GM19372 (cell line): ENCODE data around the gene TSPAN10.
"Not testable (repeated sequence)": the region's sequence is repeated elsewhere in the genome, so short reads cannot be mapped to it uniquely, and the experiment has no call there.

Experiments
- ATAC-seq: cut with Tn5 transposase; IDR thresholded peaks from one replicate; pipeline ENCODE4 v1.9.1; 2021; ENCODE audit warnings: mild to moderate bottlenecking, low read depth, moderate library complexity; ENCODE audit not compliant: unreplicated experiment

TSPAN10 gene

DNA sequence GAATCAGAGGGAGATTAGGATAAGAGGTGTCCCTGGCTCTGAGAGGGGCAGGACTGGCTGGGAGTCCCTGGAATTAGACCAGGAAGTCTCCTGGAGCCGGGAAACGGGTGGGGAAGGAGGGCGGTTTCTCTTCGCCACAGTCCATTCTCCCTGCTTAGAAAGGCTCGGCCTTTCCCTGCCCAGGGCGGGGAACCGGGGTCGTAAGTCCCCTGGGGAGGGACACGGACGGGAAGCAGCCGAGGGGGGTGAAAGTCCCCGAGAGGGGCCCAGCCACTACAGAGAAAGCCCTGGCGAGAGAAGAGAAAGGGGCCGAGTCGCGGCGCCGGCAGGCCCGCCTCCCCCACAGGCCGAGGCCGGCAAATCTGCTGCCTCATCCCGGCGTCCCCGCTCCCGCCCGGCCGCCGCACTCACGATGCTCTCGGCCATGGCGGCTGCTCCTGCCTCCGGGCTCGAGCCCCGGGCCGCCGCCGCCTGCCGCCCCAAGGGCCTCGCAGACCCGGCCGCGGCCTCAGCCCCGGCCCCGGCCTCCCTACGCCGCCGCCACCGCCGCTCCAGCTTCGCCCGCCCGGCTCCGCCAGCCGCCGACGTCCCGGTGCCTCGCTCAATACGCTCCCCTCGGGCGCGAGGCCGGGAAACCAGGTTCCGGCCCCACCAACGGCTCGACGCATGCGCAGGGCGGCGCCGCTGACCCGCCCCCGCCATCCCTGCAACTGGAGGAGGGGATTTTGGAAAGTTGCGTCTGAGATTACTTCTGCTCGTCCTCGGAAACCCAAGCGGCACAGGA, at the start of gene TSPAN10, which contains the start of gene NPLOC4:
Gene TSPAN10 (plus strand): TSS at position 692 of the 784 bp plus-strand sequence. CDS start 5,217 bp downstream, outside the sequence.
Gene NPLOC4 (minus strand): TSS at position 608 of the 784 bp plus-strand sequence. CDS start 182 bp downstream, at position 426.
- ATAC-seq, result peak; percentile 93

GRCh38 chr17:81589612-81590011, 47.4 kb upstream of the TSPAN10 start:
- no peak for ATAC-seq

GRCh38 chr17:81590121-81590520, 46.9 kb upstream of the TSPAN10 start:
- no peak for ATAC-seq

DNA sequence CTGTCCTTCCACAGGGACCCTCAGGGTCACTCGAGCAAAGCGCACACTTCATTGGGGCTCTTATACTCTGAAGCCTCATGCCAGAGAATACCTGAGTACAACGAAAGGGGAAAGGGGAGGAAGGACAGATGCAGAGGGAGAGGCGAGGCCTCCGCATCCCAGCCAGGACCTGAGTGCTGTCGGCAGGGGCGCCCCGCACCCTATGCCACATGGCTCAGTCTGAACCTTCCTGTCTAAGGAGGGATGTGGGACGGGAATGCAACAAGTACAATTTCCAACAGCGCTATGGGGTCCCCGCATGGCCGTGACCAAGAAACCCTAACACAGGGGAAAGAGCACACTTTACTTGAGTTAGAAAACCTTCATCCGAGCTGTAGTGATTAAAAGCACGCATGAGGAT, 45.0 kb upstream of the TSPAN10 start:
- ATAC-seq, result no peak

GRCh38 chr17:81593105-81593871, 43.7 kb upstream of the TSPAN10 start:
- ATAC-seq, result no peak

DNA sequence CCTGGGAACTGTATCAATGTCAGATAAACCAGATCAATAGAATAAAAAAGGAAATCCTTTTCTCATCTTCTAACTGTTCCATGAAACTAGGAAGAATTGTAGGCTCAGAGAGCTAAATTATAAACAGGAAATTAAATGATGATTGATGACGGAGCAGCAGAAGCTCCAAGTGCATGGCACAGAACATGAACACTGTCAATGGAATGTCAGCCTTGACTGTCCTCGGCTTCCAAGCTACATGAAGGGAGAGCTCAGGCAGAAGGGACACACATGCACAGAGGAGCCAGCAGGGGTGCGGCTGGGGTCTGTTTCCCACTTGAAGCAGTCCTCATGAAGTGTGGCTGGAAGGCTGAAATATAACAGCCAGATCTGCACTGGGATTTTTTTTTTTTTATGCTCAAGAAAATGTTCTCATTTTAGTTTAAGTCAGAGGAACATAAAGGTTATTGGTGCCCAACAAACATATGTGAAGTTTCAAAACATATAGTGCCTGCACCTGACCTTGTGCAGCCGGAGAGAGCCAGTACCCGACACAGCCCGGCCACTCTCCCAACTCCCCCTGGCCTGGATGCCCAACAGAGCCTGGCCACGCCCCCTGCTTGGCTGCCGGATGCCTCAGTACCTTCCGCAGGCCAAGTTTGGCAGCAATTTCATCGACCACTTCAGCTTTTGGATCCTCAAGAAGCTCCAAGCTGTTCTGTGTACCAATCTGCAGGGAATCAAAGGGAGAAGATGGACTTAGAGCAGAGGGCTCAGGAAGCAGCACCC, 37.1 kb upstream of the TSPAN10 start:
- no peak for ATAC-seq

DNA sequence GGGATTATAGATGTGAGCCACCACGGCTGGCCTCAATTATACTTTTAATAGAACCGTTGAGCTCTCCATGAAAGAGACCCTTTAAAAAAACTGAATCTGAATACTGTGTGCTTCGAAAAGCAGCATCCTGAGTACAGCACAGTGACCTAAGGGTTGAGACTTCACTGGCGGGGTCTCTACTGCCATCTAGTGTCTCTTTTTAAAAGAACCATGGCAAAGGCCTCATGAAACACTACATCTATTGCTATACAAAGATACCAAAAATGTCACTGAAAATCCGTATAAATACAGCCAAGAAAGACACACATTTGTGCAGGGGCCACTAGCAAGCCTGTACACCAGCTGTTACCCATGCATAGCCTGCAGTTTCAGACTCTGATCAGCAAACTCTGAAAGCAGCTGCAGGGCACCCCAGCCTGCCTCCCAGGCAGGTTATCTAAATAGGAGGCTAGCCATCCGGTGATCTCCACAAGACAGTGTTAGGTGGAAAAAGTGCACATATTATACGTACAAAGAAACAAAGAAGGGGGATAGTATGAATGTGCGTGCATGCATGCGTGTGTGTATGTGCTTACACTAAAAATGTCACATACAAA, 35.4 kb upstream of the TSPAN10 start:
- ATAC-seq, result no peak

DNA sequence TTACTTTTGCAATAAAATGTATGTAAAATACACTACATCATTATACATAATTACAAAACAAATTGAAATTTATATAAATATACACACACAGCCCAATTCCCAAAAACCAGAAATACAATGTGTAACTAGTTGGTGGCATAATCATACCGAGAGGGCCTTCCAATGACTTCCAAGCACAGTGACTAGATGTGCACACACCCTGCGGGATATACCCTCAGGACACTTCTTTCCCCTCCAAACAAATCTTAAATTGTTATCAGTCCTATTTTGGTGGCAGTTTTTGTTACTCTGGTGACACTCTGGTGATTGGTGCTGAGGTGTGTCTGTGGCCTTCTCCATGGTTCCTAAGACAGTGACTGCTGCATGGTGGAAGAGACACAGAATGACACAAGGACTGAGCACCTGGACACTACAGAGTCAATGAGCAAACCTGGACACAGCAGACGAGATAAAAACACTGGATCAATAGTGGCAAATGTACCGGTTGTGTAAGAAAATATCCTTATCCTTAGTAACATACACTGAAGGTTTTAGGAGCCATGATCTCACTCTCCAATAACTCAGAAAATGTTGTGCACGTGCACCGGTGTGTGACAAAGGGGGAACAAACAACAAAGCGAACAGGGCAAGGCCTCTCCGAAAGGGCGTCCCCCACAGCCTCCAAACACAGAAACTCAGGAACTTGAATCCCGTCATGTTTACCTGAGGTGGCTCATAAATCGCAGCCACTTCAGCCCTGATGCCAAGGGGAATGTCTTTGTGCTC, 33.0 kb upstream of the TSPAN10 start:
- no peak for ATAC-seq

GRCh38 chr17:81607431-81607830, 29.6 kb upstream of the TSPAN10 start:
- no peak for ATAC-seq

DNA sequence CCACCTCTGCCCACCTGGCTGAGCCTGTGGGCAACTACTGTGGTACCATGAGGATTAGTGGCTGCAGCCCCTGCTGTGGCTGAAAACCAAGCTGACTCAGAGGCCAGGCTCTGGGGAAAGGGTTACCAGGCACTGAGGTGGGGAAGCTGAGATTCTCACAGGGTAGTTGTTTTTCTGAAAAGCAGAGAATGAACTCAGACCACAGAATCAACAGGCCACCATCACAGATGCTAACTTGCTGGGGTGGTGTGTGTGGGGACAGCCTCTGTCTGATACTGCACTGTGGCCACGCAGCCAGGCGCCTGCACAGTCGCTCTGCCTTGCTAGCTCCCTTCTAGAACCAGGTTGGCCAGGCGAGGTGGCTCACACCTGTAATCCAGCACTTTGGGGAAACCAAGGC, 28.9 kb upstream of the TSPAN10 start:
- ATAC-seq, result no peak

DNA sequence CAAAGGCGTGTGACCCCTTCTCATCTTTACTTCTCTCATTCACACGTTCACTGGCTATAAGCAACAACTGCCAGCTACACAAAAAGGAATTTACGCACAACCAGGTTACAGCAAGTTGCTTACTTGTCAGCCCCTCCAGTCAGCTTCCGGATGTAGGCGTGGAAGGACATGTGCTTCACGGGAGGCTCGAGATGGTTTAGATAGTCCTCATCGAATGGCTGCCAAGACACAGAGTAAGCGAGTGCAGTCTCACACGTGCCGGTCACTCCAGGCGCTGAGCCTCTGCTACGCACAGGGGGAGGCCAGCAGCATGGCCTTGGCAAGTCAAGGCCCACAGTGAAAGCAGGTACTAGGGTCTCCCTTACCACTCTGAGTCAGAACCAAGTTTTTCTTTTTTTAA, 28.4 kb upstream of the TSPAN10 start:
- no peak for ATAC-seq

- no peak for ATAC-seq
Observed at GRCh38 chr17:81609541-81610311, 27.3 kb upstream of the TSPAN10 start.

GRCh38 chr17:81612172-81612970, 24.6 kb upstream of the TSPAN10 start:
- ATAC-seq, result no peak

DNA sequence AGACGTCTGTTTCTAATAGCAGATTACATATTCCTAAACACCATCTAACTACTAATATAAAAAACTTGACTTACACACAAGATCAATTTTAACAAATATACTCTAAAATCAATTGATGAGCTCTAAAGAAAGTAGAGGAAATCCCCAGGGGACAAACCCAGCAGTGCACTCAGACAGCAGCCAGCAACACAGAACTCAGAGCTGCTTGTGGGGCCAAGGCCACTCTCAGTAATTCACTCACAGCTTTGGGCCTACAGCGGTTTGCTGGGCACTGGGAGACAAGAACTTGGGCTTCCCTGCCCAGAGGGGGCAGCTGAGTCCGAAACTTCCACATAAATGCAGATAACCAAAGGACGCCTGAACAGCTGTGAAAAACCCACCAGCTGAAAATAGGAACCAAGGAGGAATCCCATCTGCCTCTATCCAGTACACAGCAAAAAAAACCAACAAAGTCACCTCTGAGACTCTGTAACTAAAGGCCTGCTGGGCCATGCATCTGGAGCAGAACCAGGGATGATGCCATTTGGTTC, 21.5 kb upstream of the TSPAN10 start:
- ATAC-seq, result no peak

DNA sequence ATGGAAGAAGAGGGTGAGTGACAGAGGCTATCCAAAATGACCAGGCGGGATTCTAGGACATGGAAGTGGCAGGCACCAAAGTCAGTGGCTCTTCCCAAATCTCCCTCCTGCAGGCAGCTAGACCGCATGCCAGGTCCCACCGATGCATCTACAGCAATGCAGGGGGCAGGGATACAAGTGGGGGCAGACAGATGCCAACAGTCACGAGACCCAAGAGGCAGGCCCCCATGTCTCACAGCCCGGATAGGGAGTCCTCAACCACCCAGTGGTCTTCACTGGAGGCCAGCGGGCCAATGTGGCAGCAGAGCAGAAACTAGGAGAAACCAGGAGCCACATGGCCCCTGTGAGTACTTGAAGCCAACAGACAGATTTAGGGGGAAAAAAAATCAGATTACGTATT, 20.1 kb upstream of the TSPAN10 start:
- no peak for ATAC-seq

DNA sequence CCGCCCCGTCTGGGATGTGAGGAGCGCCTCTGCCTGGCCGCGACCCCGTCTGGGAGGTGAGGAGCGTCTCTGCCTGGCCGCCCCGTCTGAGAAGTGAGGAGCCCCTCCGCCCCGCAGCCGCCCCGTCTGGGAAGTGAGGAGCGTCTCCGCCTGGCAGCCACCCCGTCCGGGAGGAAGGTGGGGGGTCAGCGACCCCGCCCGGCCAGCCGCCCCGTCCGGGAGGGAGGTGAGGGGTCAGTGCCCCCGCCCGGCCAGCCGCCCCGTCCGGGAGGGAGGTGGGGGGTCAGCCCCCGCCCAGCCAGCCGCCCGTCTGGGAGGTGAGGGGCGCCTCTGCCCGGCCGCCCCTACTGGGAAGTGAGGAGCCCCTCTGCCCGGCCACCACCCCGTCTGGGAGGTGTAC, 18.7 kb upstream of the TSPAN10 start:
- not testable (repeated sequence) for ATAC-seq

- ATAC-seq, result no peak
Observed at GRCh38 chr17:81621494-81622130, 15.4 kb upstream of the TSPAN10 start.

- no peak for ATAC-seq
Observed at GRCh38 chr17:81630274-81630673, 6.7 kb upstream of the TSPAN10 start.
